ENCODE measurements around the gene CD79A.
"Not testable (repeated sequence)": the region's sequence is repeated elsewhere in the genome, so short reads cannot be mapped to it uniquely, and the experiment has no call there.

The CD79A gene

GRCh38 chr19:41911889-41912731 is 35.0 kb downstream of the CD79A start:
- Histone ChIP-seq H3K27me3 (ENCODE audit: control insufficient read depth, insufficient read depth, low read length) (peaks cover 66% of the 10 kb centered on the region), H3K36me3 (ENCODE audit: control insufficient read depth, insufficient read depth, low read length) (no peaks in the 10 kb centered on the region), H3K27ac (ENCODE audit: low read length) (no peak overlapping the region), H3K4me1 (ENCODE audit: control insufficient read depth, insufficient read depth, low read length) (peaks cover 3% of the 10 kb centered on the region; the same call in 1 of the 2 replicates), H3K4me3 (ENCODE audit: low read length) (no peak overlapping the region), H3K9me3 (ENCODE audit: control insufficient read depth, insufficient read depth, low read length) (no peaks in the 10 kb centered on the region)
- WGBS (ENCODE audit: insufficient coverage, insufficient read length) = no CpG with 5 or more reads among the region's 29 CpGs
- DNase-seq (ENCODE audit: low read depth, low spot score) = no peak

DNA sequence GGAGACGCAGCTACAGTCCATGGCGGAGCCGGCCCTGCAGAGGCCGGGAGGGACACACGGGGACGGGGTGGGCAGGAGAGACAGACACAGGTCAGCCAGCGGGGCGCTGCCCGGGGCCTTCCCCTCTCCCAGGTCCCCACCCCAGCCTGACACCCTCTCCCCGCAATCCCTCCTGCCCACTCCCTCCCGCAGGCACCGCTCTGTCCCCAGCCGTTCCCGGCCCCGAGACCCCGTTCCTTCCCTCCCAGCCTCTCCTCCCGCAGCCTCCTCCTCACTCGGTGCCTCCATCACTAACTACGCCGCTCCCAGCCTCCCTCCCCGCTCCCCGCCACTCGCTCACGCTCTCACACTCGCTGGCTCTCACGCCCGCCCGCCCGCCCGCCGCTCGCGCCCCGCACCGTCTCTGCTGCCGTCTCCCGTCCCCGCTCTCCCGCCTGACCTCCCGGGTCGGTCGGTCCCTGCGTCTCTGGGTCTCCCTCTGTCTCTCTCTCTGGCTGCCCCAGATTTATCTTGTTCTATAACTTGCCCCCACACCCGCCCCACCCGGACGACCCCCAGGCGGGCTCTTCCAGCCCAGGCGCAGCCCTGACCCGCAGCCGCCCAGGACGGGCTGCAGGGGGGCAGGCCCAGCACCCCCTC is 35.9 kb downstream of the CD79A start:
- Histone ChIP-seq H3K27me3 (ENCODE audit: control insufficient read depth, insufficient read depth, low read length) (peaks cover 72% of the 10 kb centered on the region), H3K27ac (ENCODE audit: low read length) (no peak overlapping the region), H3K36me3 (ENCODE audit: control insufficient read depth, insufficient read depth, low read length) (no peaks in the 10 kb centered on the region), H3K4me3 (ENCODE audit: low read length) (peak overlapping the region; percentile 6; the same call in 1 of the 2 replicates), H3K9me3 (ENCODE audit: control insufficient read depth, insufficient read depth, low read length) (no peaks in the 10 kb centered on the region), H3K4me1 (ENCODE audit: control insufficient read depth, insufficient read depth, low read length) (peaks cover 3% of the 10 kb centered on the region; the same call in 1 of the 2 replicates)
- no CpG with 5 or more reads among the region's 51 CpGs for WGBS (ENCODE audit: insufficient coverage, insufficient read length)
- DNase-seq (ENCODE audit: low read depth, low spot score) = no peak

GRCh38 chr19:41913538-41914423 is 36.7 kb downstream of the CD79A start:
- peaks cover 3% of the 10 kb centered on the region; the same call in 1 of the 2 replicates for H3K4me1 ChIP-seq (ENCODE audit: control insufficient read depth, insufficient read depth, low read length)
- WGBS (ENCODE audit: insufficient coverage, insufficient read length) = no CpG with 5 or more reads among the region's 21 CpGs
- H3K27me3 ChIP-seq (ENCODE audit: control insufficient read depth, insufficient read depth, low read length) = peaks cover 79% of the 10 kb centered on the region
- no peak overlapping the region for H3K4me3 ChIP-seq (ENCODE audit: low read length)
- no peak overlapping the region for H3K27ac ChIP-seq (ENCODE audit: low read length)
- no peak for DNase-seq (ENCODE audit: low read depth, low spot score)
- no peaks in the 10 kb centered on the region; the same call in 1 of the 2 replicates for H3K9me3 ChIP-seq (ENCODE audit: control insufficient read depth, insufficient read depth, low read length)
- H3K36me3 ChIP-seq (ENCODE audit: control insufficient read depth, insufficient read depth, low read length) = no peaks in the 10 kb centered on the region

DNA sequence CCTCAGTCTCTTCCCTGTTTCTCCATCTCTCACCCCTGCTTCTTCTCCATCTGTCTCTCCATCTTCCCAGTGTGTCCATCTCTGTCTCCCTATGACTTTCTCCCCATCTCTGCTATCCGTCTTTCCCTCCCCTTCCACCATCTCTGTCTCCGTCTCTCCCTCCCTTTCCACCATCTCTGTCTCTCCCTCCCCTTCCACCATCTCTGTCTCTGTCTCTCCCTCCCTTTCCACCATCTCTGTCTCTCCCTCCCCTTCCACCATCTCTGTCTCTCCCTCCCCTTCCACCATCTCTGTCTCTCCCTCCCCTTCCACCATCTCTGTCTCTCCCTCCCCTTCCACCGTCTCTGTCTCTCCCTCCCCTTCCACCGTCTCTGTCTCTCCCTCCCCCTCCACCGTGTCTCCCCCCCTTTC is 37.4 kb downstream of the CD79A start:
- not testable (repeated sequence) for H3K27ac ChIP-seq (ENCODE audit: low read length); H3K4me3 ChIP-seq (ENCODE audit: low read length); H3K4me1 ChIP-seq (ENCODE audit: control insufficient read depth, insufficient read depth, low read length); H3K9me3 ChIP-seq (ENCODE audit: control insufficient read depth, insufficient read depth, low read length); DNase-seq (ENCODE audit: low read depth, low spot score); H3K36me3 ChIP-seq (ENCODE audit: control insufficient read depth, insufficient read depth, low read length)
- WGBS (ENCODE audit: insufficient coverage, insufficient read length) = no CpG with 5 or more reads among the region's 5 CpGs
- peaks cover 84% of the 10 kb centered on the region for H3K27me3 ChIP-seq (ENCODE audit: control insufficient read depth, insufficient read depth, low read length)

GRCh38 chr19:41915021-41915775 is 38.1 kb downstream of the CD79A start:
- no peaks in the 10 kb centered on the region; the same call in 1 of the 2 replicates for H3K9me3 ChIP-seq (ENCODE audit: control insufficient read depth, insufficient read depth, low read length)
- H3K4me3 ChIP-seq (ENCODE audit: low read length) = no peak overlapping the region
- no CpG with 5 or more reads among the region's 38 CpGs for WGBS (ENCODE audit: insufficient coverage, insufficient read length)
- DNase-seq (ENCODE audit: low read depth, low spot score) = no peak
- H3K27me3 ChIP-seq (ENCODE audit: control insufficient read depth, insufficient read depth, low read length) = peaks cover 89% of the 10 kb centered on the region
- no peaks in the 10 kb centered on the region for H3K36me3 ChIP-seq (ENCODE audit: control insufficient read depth, insufficient read depth, low read length)
- no peak overlapping the region for H3K27ac ChIP-seq (ENCODE audit: low read length)
- H3K4me1 ChIP-seq (ENCODE audit: control insufficient read depth, insufficient read depth, low read length) = peaks cover 3% of the 10 kb centered on the region; the same call in 1 of the 2 replicates

GRCh38 chr19:41915776-41916414 is 38.8 kb downstream of the CD79A start:
- no CpG with 5 or more reads among the region's 27 CpGs for WGBS (ENCODE audit: insufficient coverage, insufficient read length)
- DNase-seq (ENCODE audit: low read depth, low spot score) = no peak

DNA sequence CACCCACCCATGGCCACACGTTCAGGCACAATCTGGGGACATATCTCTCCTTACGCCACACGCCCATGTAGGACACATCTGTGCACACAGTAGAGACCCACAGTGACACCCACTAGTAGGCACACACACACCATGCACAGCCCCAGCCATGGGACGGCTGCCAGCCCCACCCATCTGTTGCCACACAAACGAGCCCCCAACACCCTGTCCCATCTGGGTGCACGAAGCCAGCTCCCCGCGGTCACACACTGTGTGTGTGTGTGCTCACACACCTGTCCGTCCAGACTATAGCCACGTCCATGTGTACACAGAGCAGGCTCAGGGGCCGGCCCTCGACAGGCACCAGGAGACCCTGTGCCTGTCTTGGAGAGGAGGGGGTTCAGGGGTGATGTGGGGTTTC is 40.6 kb downstream of the CD79A start:
- DNase-seq (ENCODE audit: low read depth, low spot score) = no peak
- peaks cover 3% of the 10 kb centered on the region; the same call in 1 of the 2 replicates for H3K4me1 ChIP-seq (ENCODE audit: control insufficient read depth, insufficient read depth, low read length)
- H3K27ac ChIP-seq (ENCODE audit: low read length) = no peak overlapping the region
- no CpG with 5 or more reads among the region's 12 CpGs for WGBS (ENCODE audit: insufficient coverage, insufficient read length)
- peaks cover 90% of the 10 kb centered on the region for H3K27me3 ChIP-seq (ENCODE audit: control insufficient read depth, insufficient read depth, low read length)
- H3K9me3 ChIP-seq (ENCODE audit: control insufficient read depth, insufficient read depth, low read length) = no peaks in the 10 kb centered on the region; the same call in 1 of the 2 replicates
- no peak overlapping the region for H3K4me3 ChIP-seq (ENCODE audit: low read length)
- no peaks in the 10 kb centered on the region for H3K36me3 ChIP-seq (ENCODE audit: control insufficient read depth, insufficient read depth, low read length)

More at GRCh38 chr19:41915776-41916414, 38.8 kb downstream of the CD79A start:
- H3K4me3 ChIP-seq (ENCODE audit: low read length) = no peak overlapping the region
- peaks cover 90% of the 10 kb centered on the region for H3K27me3 ChIP-seq (ENCODE audit: control insufficient read depth, insufficient read depth, low read length)
- no peak overlapping the region for H3K27ac ChIP-seq (ENCODE audit: low read length)
- peaks cover 3% of the 10 kb centered on the region; the same call in 1 of the 2 replicates for H3K4me1 ChIP-seq (ENCODE audit: control insufficient read depth, insufficient read depth, low read length)
- H3K9me3 ChIP-seq (ENCODE audit: control insufficient read depth, insufficient read depth, low read length) = no peaks in the 10 kb centered on the region; the same call in 1 of the 2 replicates
- H3K36me3 ChIP-seq (ENCODE audit: control insufficient read depth, insufficient read depth, low read length) = no peaks in the 10 kb centered on the region

DNA sequence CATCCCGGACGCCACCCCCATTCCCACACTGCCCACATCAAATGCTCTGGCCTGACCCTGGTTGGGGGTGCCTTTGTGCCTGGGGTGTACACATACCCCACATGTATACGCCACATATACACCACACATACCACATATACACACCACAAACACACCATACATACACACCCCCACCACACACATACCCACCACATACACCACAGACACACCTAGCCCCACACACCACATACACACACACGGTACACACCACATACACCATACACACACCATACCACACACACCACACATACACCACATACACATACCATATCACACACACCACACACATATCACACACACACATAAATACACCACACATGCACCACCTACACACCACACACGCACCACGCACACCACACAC is 41.0 kb downstream of the CD79A start:
- Histone ChIP-seq H3K27me3 (ENCODE audit: control insufficient read depth, insufficient read depth, low read length) (peaks cover 90% of the 10 kb centered on the region), H3K4me3 (ENCODE audit: low read length) (no peak overlapping the region), H3K36me3 (ENCODE audit: control insufficient read depth, insufficient read depth, low read length) (no peaks in the 10 kb centered on the region), H3K27ac (ENCODE audit: low read length) (no peak overlapping the region), H3K4me1 (ENCODE audit: control insufficient read depth, insufficient read depth, low read length) (peaks cover 3% of the 10 kb centered on the region; the same call in 1 of the 2 replicates), H3K9me3 (ENCODE audit: control insufficient read depth, insufficient read depth, low read length) (no peaks in the 10 kb centered on the region; the same call in 1 of the 2 replicates)
- no peak for DNase-seq (ENCODE audit: low read depth, low spot score)
- WGBS (ENCODE audit: insufficient coverage, insufficient read length) = 100% methylated on average over 3 of the region's 6 CpGs

- H3K27me3 ChIP-seq (ENCODE audit: control insufficient read depth, insufficient read depth, low read length) = peaks cover 88% of the 10 kb centered on the region
- no peak overlapping the region for H3K4me3 ChIP-seq (ENCODE audit: low read length)
- no peak overlapping the region for H3K27ac ChIP-seq (ENCODE audit: low read length)
- no peak for DNase-seq (ENCODE audit: low read depth, low spot score)
- H3K36me3 ChIP-seq (ENCODE audit: control insufficient read depth, insufficient read depth, low read length) = no peaks in the 10 kb centered on the region
- 100% methylated on average over 5 of the region's 5 CpGs for WGBS (ENCODE audit: insufficient coverage, insufficient read length)
- H3K4me1 ChIP-seq (ENCODE audit: control insufficient read depth, insufficient read depth, low read length) = peaks cover 3% of the 10 kb centered on the region; the same call in 1 of the 2 replicates
- no peaks in the 10 kb centered on the region; the same call in 1 of the 2 replicates for H3K9me3 ChIP-seq (ENCODE audit: control insufficient read depth, insufficient read depth, low read length)
These were observed 41.7 kb downstream of the CD79A start for GRCh38 chr19:41918653-41919244.
